CD4-positive, alpha-beta memory T cell (primary cell): Measurements from ENCODE around the gene SLFN5. TPM values are rescaled to one million over a fixed set of nuclear protein-coding genes. Genes with fewer than 3 reads are reported as not detected.
"Not testable (repeated sequence)": the region's sequence is repeated elsewhere in the genome, so short reads cannot be mapped to it uniquely, and the experiment has no call there.

ENCODE experiments used
- CTCF ChIA-PET: fragments of 350-600 bp; sonication (Branson Sonifier 250); formaldehyde crosslinking; loops from one replicate; lab custom pipeline; 2021; ENCODE audit warnings: inconsistent platforms; ENCODE audit not compliant: partially characterized antibody; lab: Charles Lee
- POLR2A ChIA-PET: fragments of 350-600 bp; sonication (Branson Sonifier 250); formaldehyde crosslinking; loops from one replicate; lab custom pipeline; 2021; ENCODE audit not compliant: partially characterized antibody; lab: Charles Lee
- DNase-seq, 5 donors: peaks; one replicate each; pipeline versions ENCODE4 v3.0.0 to v3.0.0-alpha.2; 2020 to 2022; ENCODE audit warnings: mixed read lengths in 1 of 5
- H3K27ac ChIP-seq: one replicate; pipeline ENCODE4 v1.7.0; 2013; ENCODE audit warnings: low read depth, low read length
- H3K27me3 ChIP-seq: 2 replicates; pipeline ENCODE4 v1.7.0; 2013; ENCODE audit warnings: mild to moderate bottlenecking, low read length, moderate library complexity; ENCODE audit not compliant: insufficient read depth
- H3K36me3 ChIP-seq: 2 replicates; pipeline ENCODE4 v1.7.0; 2013; ENCODE audit warnings: mild to moderate bottlenecking, low read length, moderate library complexity; ENCODE audit not compliant: insufficient read depth
- H3K4me1 ChIP-seq: 2 replicates; pipeline ENCODE4 v1.7.0; 2013; ENCODE audit warnings: mild to moderate bottlenecking, low read length, moderate library complexity; ENCODE audit not compliant: insufficient read depth
- H3K4me3 ChIP-seq, 2 donors: one replicate each; pipeline ENCODE4 v1.7.0; 2013; ENCODE audit warnings: low read length in 2 of 2, mild to moderate bottlenecking in 1 of 2
- H3K9me3 ChIP-seq, 2 donors: one replicate each; pipeline ENCODE4 v1.7.0; 2013; ENCODE audit warnings: low read length in 2 of 2, control low read depth in 1 of 2; ENCODE audit not compliant: control insufficient read depth in 1 of 2
- H3K27ac Mint-ChIP-seq, 7 donors: one replicate each; pipeline ENCODE4 v1.8.0; 2020 to 2021; ENCODE audit warnings: mixed read lengths in 7 of 7, mild to moderate bottlenecking in 6 of 7, inconsistent platforms in 3 of 7, moderate library complexity in 3 of 7
- H3K27me3 Mint-ChIP-seq, 2 donors: one replicate each; pipeline ENCODE4 v1.8.0; 2020 to 2021; ENCODE audit warnings: mixed read lengths in 2 of 2
- H3K36me3 Mint-ChIP-seq, 2 donors: one replicate each; pipeline ENCODE4 v1.8.0; 2020 to 2021; ENCODE audit warnings: mixed read lengths in 2 of 2, inconsistent platforms in 1 of 2, mild to moderate bottlenecking in 1 of 2
- H3K4me1 Mint-ChIP-seq, 4 donors: one replicate each; pipeline ENCODE4 v1.8.0; 2020 to 2021; ENCODE audit warnings: mixed read lengths in 4 of 4, mild to moderate bottlenecking in 1 of 4
- H3K4me3 Mint-ChIP-seq, 8 donors: one replicate each; pipeline ENCODE4 v1.8.0; 2020 to 2021; ENCODE audit warnings: mixed read lengths in 8 of 8, mild to moderate bottlenecking in 7 of 8, moderate library complexity in 6 of 8, inconsistent platforms in 3 of 8
- H3K9me3 Mint-ChIP-seq, 8 donors: one replicate each; pipeline ENCODE4 v1.8.0; 2020 to 2021; ENCODE audit warnings: mixed read lengths in 8 of 8, mild to moderate bottlenecking in 5 of 8, inconsistent platforms in 3 of 8, moderate library complexity in 1 of 8
- intact Hi-C: fragments of 100-400 bp; cut with micrococcal nuclease; formaldehyde crosslinking; loops from one replicate; pipeline ENCODE4 v1.15.1; 2023
- polyA plus RNA-seq, 2 donors: library from polyadenylated mRNA; unstranded; fragments of 300-500 nt; fragmentation: Illumina TruSeq; gene quantifications; one replicate each; pipeline ENCODE4 v1.2.3, GENCODE V29; 2021
- total RNA-seq, 2 experiments: library from RNA; stranded (reverse); gene quantifications; one replicate each; pipeline ENCODE4 v1.2.3, GENCODE V29; 2021

SLFN5 gene
- 100 to 1,000 TPM; 182 to 188 TPM for total RNA-seq
- polyA plus RNA-seq: 100 to 1,000 TPM in 1 of 2 donors, 10 to 100 TPM in 1; 73.4 to 152 TPM

DNA sequence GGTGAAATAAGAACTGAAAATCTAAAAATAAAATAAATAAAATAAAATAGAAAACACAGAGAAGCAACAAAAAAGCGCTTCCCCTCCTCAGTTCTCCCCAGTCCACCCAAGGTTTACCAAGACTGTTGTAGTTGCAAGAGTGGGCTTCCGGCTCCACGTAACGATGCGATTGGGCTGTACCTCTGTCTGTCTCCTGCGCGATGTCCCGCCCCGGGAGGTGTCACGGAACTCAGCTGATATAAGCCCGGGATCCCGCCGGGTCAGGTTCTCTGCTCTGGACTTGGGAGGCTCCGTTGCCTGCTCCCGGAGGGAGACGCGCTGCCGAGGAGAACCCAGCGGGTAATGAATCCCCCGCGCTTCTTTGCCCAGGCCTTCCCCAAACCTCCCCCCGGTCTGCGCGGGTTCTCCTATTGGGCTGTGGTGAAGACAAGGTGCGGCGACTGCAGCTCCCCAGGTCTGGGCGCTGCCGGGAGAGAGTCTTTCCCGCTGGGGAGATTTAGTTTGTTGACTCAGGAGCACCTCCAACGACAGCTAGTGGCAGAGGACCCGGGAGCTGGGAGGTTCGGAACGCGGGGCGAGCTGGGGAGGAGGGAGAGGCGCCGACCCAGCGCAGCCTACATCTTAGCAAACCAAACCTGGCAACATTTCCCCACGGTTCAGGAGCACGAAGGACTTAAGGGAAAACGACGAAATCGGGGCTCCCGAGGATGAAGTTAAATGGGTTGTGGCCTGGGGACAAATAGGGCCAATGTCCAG, at the start of gene SLFN5:
Gene SLFN5 (plus strand): TSS at position 268 of the 756 bp plus-strand sequence. CDS start 15,619 bp downstream, outside the sequence.
- Histone ChIP-seq H3K36me3 (peaks cover 10% of the 10 kb centered on the region), H3K4me3 (peak within 1 kb of the TSS; percentile 87 to 99), H3K27me3 (no peaks in the 10 kb centered on the region), H3K9me3 (no peaks in the 10 kb centered on the region), H3K27ac (peak within 1 kb of the TSS; percentile 93), H3K4me1 (peaks cover 53% of the 10 kb centered on the region)
- H3K36me3 Mint-ChIP-seq: peaks cover 43 to 67% of the 10 kb centered on the region in 2 donors
- CTCF ChIA-PET: interaction anchor here (1.3 to 9.5 kb wide), 6 partner anchors 24 to 294 kb away, joined by 6 to 87 read pairs (median 12); partner anchors contain the start of gene SLFN12L
- H3K27ac Mint-ChIP-seq: peak within 1 kb of the TSS; percentile 97 to 100 (median 99)
- H3K9me3 Mint-ChIP-seq: no peaks in the 10 kb centered on the region
- peak; percentile 92 to 95 (median 94) for DNase-seq
- H3K4me3 Mint-ChIP-seq: peak within 1 kb of the TSS; percentile 98 to 100 (median 99)
- POLR2A ChIA-PET: interaction anchor here (0.6 to 13.8 kb wide), 46 partner anchors 9 to 566 kb away, joined by 3 to 432 read pairs (median 5); partner anchors contain the start of genes AP2B1, PEX12, RAD51D and SLFN11
- H3K4me1 Mint-ChIP-seq: peaks cover 40 to 87% (median 55%) of the 10 kb centered on the region in 4 donors
- H3K27me3 Mint-ChIP-seq: no peaks in the 10 kb centered on the region
- intact Hi-C loops: loop anchor here (1.0 to 2.0 kb wide), 12 partner anchors 29 to 504 kb away; partner anchors contain the start of genes NLE1 and SLFN11

DNA sequence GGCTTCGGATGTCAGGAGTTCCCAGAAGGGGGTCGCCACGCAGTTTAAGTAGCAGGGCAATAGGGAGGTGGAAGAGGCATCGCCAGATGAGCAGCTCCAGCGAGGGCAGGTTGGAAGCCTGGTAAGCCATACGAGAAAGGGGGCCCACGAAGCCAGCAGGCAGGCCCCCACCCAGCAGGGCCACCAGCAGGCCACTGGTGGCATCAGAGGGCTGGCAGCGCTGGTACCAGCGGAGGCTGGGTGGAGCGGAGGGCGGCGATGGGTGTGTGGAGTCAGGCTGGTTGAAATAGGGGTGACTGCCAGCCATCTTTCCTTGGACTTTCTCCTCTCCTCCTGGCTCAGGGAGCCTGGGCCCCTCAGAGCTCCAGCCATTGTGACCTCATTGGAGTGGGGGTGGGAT, 48.9 kb upstream of the SLFN5 start, which contains the start of gene SLC35G3:
Gene SLC35G3 (minus strand): TSS at position 393 of the 400 bp plus-strand sequence. CDS start 86 bp downstream, at position 307.
- H3K27me3 ChIP-seq, H3K4me3 Mint-ChIP-seq, H3K27me3 Mint-ChIP-seq, H3K4me1 ChIP-seq, H3K36me3 Mint-ChIP-seq, POLR2A ChIA-PET, H3K36me3 ChIP-seq, H3K27ac ChIP-seq, H3K9me3 Mint-ChIP-seq, intact Hi-C loops, CTCF ChIA-PET, DNase-seq, H3K4me3 ChIP-seq, H3K9me3 ChIP-seq: not testable (repeated sequence)
- Mint-ChIP-seq H3K4me1 (peaks cover 13 to 31% (median 17%) of the 10 kb centered on the region in 4 donors), H3K27ac (peak within 1 kb of the TSS in 5 of 7 donors; percentile 18 to 71 (median 51))

GRCh38 chr17:35195062-35195461, 47.8 kb upstream of the SLFN5 start:
- H3K4me3 Mint-ChIP-seq, H3K27me3 ChIP-seq, H3K36me3 Mint-ChIP-seq, CTCF ChIA-PET, H3K9me3 ChIP-seq, H3K27ac Mint-ChIP-seq, H3K27ac ChIP-seq, intact Hi-C loops, H3K27me3 Mint-ChIP-seq, POLR2A ChIA-PET, DNase-seq, H3K4me3 ChIP-seq, H3K4me1 ChIP-seq, H3K36me3 ChIP-seq: not testable (repeated sequence)
- Mint-ChIP-seq H3K4me1 (peaks cover 8 to 21% (median 15%) of the 10 kb centered on the region in 4 donors), H3K9me3 (peaks cover 0 to 12% (median 9%) of the 10 kb centered on the region in 8 donors)

- Mint-ChIP-seq H3K4me3 (peak overlapping the region in 1 of 8 donors; percentile 22), H3K9me3 (peaks cover 0 to 35% (median 25%) of the 10 kb centered on the region in 8 donors), H3K4me1 (peaks cover 14 to 28% (median 20%) of the 10 kb centered on the region in 4 donors), H3K36me3 (peaks cover 9 to 14% of the 10 kb centered on the region in 2 donors)
- POLR2A ChIA-PET, H3K27me3 Mint-ChIP-seq, H3K9me3 ChIP-seq, H3K27me3 ChIP-seq, intact Hi-C loops, DNase-seq, H3K4me3 ChIP-seq, H3K36me3 ChIP-seq, CTCF ChIA-PET, H3K27ac ChIP-seq, H3K27ac Mint-ChIP-seq: not testable (repeated sequence)
- peaks cover 20% of the 10 kb centered on the region for H3K4me1 ChIP-seq
These were observed 40.3 kb upstream of the SLFN5 start for GRCh38 chr17:35202582-35202981.

DNA sequence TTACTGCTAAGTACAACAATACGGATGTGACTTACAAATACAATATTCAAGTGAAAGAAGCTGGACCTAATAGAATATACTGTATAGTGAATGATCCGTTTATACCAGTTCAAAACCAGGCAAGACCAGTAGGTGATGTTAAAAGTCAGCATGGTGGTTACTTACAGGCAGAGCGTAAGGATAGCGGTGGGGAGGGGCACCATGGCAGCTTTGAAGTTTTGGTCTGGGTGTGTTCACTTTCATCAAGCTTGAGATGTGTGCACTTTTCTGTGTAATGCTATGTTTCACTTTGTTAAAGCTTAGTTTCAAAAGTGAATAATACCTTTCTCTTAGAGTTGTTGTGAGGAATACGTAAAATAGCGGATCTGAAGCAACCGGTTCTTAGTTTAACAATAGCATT, 32.1 kb upstream of the SLFN5 start:
- ChIA-PET CTCF (interaction anchor here (0.6 to 1.0 kb wide), 2 partner anchors 18 to 324 kb away, joined by 3 read pairs; no protein-coding TSS in a partner anchor), POLR2A (interaction anchor here (0.6 to 9.3 kb wide), 5 partner anchors 22 to 321 kb away, joined by 3 to 432 read pairs (median 3); partner anchors contain the start of gene SLFN5)
- H3K36me3 ChIP-seq: no peaks in the 10 kb centered on the region
- H3K27ac Mint-ChIP-seq: peak overlapping the region; percentile 19 to 90 (median 77)
- H3K4me3 Mint-ChIP-seq: peak overlapping the region in 6 of 8 donors; percentile 13 to 58 (median 36)
- H3K36me3 Mint-ChIP-seq: peaks cover 4 to 6% of the 10 kb centered on the region in 2 donors
- no peak overlapping the region for H3K27ac ChIP-seq
- H3K27me3 Mint-ChIP-seq: no peaks in the 10 kb centered on the region
- H3K4me1 ChIP-seq: peaks cover 83% of the 10 kb centered on the region
- no peaks in the 10 kb centered on the region for H3K9me3 Mint-ChIP-seq
- no peaks in the 10 kb centered on the region for H3K9me3 ChIP-seq
- H3K27me3 ChIP-seq: no peaks in the 10 kb centered on the region
- no peak overlapping the region for H3K4me3 ChIP-seq
- intact Hi-C loops: no loop called here
- DNase-seq: peak in 4 of 5 donors; percentile 20 to 45 (median 34)
- peaks cover 59 to 87% (median 75%) of the 10 kb centered on the region in 4 donors for H3K4me1 Mint-ChIP-seq

DNA sequence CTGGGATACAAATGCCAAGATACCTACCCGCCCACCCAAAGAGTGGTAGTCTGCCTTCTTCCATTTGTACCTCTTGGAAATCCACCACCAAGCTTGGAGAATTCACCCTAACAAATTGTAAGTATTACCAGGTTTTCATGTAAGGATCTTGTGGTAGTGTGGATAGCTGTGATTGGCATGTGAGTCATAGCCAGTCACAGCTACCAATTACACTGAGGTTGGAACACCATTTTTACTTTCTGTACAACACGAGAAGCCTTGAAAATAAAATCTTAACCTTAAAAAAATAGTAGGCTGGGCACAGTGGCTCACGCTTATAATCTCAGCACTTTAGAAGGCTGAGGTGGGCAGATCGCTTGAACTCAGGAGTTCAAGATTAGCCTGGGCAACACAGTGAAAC, 30.2 kb upstream of the SLFN5 start:
- Histone ChIP-seq H3K36me3 (no peaks in the 10 kb centered on the region), H3K9me3 (no peaks in the 10 kb centered on the region), H3K4me1 (peaks cover 82% of the 10 kb centered on the region), H3K4me3 (peak overlapping the region; percentile 18 to 36), H3K27me3 (no peaks in the 10 kb centered on the region), H3K27ac (peak overlapping the region; percentile 36)
- Mint-ChIP-seq H3K4me1 (peaks cover 60 to 84% (median 74%) of the 10 kb centered on the region in 4 donors), H3K4me3 (peak overlapping the region in 7 of 8 donors; percentile 16 to 85 (median 79)), H3K27ac (peak overlapping the region; percentile 87 to 97 (median 94)), H3K9me3 (no peaks in the 10 kb centered on the region), H3K36me3 (peaks cover 3 to 6% of the 10 kb centered on the region in 2 donors), H3K27me3 (no peaks in the 10 kb centered on the region)
- intact Hi-C loops: no loop called here
- ChIA-PET POLR2A (interaction anchor here (0.6 to 9.3 kb wide), 19 partner anchors 11 to 366 kb away, joined by 3 to 432 read pairs (median 18); partner anchors contain the start of genes PEX12, SLFN11, SLFN12L and SLFN5), CTCF (interaction anchor here (1.1 to 4.2 kb wide), 8 partner anchors 22 to 320 kb away, joined by 3 to 54 read pairs (median 7); partner anchors contain the start of gene SLFN5)
- no peak for DNase-seq
